ELR (cell line): ENCODE results near the gene LRP4.
A peak's percentile ranks its signal among the peaks of the same experiment; 100 is the strongest.
"Not testable (repeated sequence)": the region's sequence is repeated elsewhere in the genome, so short reads cannot be mapped to it uniquely, and the experiment has no call there.

ENCODE experiments used
- DNase-seq: peaks from one replicate; pipeline ENCODE4 v3.0.0-alpha.2; 2015; ENCODE audit warnings: low read depth

Gene LRP4

GRCh38 chr11:46927928-46928327, 9.6 kb upstream of the LRP4 start:
- DNase-seq = not testable (repeated sequence)

GRCh38 chr11:46920755-46921154, 2.4 kb upstream of the LRP4 start:
- DNase-seq = peak; percentile 99

- peak; percentile 5 for DNase-seq
Observed at GRCh38 chr11:46918788-46919513, 601 bp upstream of the LRP4 start.

DNA sequence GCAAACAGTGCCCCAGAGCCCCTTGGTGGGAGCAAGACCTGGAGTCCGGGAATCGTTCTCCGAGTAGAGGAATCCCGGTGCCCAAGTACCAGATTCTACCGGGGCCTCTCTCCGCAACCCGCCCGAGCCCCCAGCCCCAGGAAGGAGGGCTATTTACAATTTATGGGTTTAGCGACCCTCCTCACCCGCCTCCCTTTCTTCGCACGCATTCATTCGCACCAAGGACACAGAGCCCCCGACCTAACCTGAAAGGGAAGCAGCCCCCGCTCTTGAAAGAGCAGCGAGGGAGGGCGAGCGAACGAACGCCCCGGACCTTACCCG, 628 bp downstream of the LRP4 start:
- DNase-seq = no peak

DNA sequence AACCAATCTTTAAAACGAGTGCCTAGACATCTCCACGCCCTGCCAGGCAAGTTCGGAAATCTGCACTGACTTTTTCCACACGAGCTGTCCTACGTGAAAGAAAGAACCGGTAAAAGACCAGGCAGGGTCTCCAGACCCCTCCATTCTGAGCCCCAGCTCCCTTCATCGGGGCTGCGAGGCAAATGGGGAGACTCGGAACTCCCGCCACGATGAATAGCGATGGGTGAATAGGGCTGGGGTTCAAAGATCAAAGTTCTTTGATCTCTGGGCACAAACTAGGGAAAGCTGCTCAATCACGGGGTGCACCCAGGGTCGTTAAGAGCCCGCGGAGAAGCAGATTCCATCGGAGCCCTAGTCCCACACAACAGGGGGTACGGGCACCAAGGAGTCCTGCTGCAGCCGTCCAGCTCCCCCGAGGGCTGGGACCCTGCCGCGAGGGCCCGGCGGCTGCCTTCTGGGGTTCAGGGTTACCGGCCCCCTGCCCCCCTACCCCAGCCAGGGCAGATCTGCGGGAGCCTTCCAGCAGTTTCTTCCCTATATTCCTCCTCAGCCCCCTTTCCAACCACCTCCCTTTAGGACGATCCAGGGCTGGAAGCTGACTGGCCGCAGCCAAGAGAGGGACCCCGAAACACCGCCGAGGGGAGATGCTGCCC, 1.1 kb downstream of the LRP4 start:
- DNase-seq = peak; percentile 9

DNA sequence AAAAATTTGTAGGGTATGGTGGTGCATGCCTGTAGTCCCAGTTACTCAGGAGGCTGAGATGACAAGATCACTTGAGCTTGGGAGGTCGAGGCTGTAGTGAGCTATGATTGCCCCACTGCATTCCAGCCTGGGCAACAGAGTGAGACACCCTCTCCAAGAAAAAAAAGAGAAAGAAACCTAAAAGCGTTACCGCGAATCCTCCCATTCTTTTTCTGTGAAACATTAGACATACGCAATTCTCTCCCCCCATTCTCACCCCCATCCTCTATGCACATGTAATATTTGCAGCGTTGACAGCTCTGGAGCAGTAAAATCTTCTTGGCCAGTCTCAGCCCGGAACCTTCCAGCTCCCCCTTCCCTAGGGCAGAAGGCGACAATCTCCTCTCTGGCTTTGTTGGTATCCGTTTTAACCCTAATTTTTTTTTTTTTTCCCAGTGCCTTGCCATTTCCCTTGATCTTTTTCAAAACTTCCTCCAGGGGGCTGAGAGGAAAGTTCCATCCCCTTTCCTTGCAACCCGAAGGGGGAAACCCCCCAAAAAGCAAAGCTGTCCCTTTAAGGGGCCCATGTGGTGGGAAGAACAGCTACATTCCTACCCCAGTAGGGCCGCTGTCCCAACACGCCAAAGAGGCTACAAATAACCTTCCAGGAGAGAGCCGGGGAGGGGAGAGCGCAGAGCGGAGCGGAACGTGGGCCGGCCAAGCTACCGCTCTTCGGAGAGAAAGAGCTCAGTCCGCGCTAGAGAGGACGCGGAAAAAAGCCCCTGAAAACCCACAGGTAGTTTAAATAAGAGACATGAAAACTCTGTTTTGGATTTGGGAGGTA, 1.9 kb downstream of the LRP4 start:
- peak; percentile 85 for DNase-seq

- DNase-seq = no peak
Observed at GRCh38 chr11:46914910-46915309, 3.4 kb downstream of the LRP4 start.

- peak; percentile 83 for DNase-seq
Observed at GRCh38 chr11:46914363-46914762, 4.0 kb downstream of the LRP4 start.

- DNase-seq = no peak
Observed at GRCh38 chr11:46913484-46913883, 4.9 kb downstream of the LRP4 start.

DNA sequence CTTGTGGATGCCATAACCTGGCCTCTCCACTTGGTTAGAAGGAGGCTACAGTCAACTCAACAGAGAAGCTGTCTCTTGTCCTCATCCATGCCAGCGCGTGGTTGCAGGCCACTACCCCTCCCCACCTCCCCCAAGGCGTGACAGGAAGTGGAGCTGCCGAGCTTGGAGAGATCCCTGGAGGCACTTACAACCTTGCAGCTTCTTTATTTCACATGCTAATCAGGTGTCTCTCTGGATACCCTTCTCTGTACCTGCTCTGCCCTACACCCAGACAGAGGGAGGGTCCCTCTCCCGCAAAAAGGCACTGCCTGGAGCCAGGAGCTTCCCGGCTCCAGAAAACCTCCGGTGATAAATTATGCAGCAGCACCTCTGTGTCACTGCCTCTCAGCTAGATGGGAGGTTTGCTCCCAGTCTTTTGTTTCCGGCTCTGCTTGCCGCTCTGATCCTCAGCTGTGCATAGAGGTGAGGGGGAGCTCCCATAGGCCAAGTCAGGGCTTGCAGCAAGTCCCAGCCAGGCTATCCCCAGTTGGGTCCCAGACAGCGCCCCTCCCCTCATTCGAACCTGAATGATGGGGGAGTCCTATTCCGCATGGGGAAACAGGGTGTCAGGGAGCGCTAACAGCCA, 5.7 kb downstream of the LRP4 start:
- no peak for DNase-seq

- no peak for DNase-seq
Observed at GRCh38 chr11:46907606-46908005, 10.7 kb downstream of the LRP4 start.

- DNase-seq = no peak
Observed at GRCh38 chr11:46906609-46907041, 11.7 kb downstream of the LRP4 start.

GRCh38 chr11:46905806-46906205, 12.5 kb downstream of the LRP4 start:
- no peak for DNase-seq

DNA sequence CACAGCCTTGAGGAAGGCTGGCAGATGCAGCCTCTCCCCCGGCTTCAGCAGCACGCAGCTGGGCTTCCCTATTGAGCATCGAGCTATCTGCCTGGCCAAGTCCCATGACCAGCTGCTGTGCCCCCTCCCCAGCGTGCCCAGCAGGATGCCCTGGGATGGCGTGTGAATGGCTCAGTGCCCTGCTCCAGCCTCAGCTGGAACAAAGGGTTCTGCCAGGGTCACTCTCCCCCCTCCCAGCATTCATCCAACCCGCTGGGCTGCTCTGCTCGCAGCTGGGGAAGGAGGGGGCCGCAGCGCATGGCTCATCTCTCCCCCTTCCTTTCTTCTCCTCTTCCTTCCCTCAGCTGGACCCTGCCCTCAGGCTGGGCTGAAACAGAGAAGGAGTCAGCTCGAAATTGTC, 14.5 kb downstream of the LRP4 start:
- DNase-seq = no peak

- DNase-seq = no peak
Observed at GRCh38 chr11:46902694-46903093, 15.7 kb downstream of the LRP4 start.

GRCh38 chr11:46901156-46901555, 17.2 kb downstream of the LRP4 start:
- DNase-seq = no peak

- DNase-seq = no peak
Observed at GRCh38 chr11:46900091-46900746, 18.1 kb downstream of the LRP4 start.

- DNase-seq = no peak
Observed at GRCh38 chr11:46899501-46900025, 18.8 kb downstream of the LRP4 start.

DNA sequence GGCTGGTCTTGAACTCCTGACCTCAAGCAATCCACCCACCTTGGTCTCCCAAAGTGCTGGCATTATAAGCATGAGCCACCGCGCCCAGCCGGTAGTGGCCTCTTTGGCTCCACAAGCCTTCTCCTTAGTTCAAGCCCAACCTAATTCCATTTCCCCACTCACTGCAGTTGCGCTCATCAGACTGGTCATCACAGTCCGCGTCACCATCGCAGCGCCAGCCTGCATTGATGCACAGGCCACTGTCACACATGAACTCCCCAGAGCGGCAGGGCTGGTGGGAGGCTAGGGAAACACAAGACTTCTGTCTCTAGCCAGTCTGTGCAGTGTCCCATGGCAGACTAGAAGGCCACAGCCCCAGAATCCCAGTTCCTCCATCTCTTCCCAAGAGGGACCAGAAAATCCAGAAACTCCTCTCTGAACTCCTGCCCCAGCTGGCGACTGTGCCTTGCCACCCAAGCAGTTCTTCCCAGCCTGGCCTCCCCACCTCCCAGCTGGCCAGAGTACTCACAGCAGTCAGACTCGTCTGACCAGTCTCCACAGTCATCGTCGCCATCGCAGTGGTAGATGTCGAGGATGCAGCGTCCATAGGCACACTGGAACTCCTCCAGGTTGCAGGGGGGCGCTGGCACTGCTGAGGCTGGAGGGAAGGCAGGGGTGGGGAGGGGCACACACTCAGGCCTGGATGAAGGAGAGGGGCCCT, 19.8 kb downstream of the LRP4 start:
- DNase-seq = no peak

DNA sequence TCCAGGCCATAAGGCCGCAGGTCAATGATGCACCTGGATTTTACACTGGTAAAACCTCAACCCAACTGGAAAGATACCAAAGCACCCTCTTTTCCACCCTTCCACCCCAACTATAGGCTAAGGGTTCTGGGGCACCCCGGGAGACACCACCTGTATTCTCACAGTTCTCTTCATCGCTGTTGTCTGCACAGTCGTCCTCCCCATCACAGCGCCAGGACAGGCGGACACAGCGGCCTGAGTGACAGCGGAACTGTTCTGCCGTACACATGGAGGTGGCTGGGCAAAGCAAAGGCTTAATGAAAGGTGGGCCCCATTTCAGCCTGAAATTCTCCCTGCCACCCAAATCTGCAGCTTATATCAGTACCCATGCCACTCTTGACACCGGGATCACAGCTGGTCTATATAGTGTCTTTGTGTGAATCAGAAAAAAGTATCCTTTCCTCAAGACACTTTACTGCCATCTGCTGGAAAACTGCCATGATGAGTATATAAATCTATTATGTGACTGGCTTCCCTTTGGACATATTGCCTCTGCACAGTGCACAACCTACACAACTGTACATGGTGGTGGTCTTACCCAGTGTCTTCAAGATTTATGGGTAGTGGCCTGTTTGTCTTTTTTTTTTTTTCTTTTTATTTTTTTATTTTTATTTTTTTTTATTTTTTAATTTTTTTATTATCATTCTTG, 21.5 kb downstream of the LRP4 start:
- DNase-seq = peak; percentile 76

DNA sequence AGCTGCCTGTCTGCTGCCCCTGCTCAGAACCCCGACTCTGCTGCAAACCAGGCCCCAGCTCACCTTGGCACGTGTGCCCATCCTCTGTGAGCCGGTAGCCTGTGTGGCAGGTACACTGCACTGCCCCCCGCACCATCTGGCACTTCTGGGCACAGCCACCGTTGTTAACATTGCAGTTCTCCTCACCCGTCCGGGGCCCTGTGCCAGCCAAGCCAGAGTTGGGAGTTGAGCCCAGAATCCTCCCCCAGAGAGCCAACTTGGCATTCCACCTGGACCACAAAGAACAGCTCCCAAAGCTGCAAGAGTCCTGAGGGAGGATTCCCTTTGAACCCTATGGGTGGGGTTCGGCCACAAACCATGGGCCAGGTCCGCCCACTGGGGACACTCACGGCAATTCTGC, 22.5 kb downstream of the LRP4 start:
- no peak for DNase-seq
